ENCODE data around the gene SMC1A. TPM values are rescaled to one million over a fixed set of nuclear protein-coding genes. Genes with fewer than 3 reads are reported as not detected.

Gene SMC1A
- total RNA-seq, 1 experiment from 2014 or later = 89.3 TPM

DNA sequence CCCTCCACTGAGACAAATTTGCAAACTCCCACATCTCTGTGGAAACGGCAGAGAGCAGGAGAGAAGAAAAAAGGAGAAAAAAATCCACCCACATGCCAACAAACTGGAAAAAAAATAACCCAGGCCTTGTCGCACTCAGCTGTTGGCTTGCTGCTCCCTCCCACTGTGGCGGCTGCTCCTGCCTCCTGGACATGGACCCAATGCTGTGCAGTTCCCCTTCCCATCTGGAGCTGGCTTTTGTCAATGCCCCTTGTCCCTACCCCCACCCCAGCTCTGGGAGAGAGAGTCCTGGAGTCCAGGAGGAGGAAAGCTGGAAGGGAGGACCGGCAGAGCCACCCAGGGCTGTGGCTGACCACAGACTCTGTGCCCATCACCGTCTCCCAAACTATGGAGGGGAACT lies 90.2 kb downstream of the SMC1A start:
- no peak overlapping the region for H3K4me3 Mint-ChIP-seq
- ChIA-PET POLR2A (no interaction called here), CTCF (interaction anchor here (1.3 to 7.8 kb wide), 4 partner anchors 13 to 38 kb away, joined by 3 to 81 read pairs (median 6); no protein-coding TSS in a partner anchor)
- no peaks in the 10 kb centered on the region for H3K9me3 Mint-ChIP-seq
- DNase-seq (ENCODE audit: low spot score) = no peak
- no peak overlapping the region for H3K27ac Mint-ChIP-seq
- H3K36me3 Mint-ChIP-seq = no peaks in the 10 kb centered on the region
- peaks cover 18% of the 10 kb centered on the region for H3K4me1 Mint-ChIP-seq
- peaks cover 5% of the 10 kb centered on the region; the same call in 1 of the 2 replicates for H3K27me3 Mint-ChIP-seq (ENCODE audit: low read depth)
- no peak for TF ChIP-seq HMGA2 (CRISPR knock-in tag; IDR thresholded peaks at IDR 0.05)
- no peak for TF ChIP-seq AR (CRISPR knock-in tag; IDR thresholded peaks at IDR 0.05)
- no peak for TF ChIP-seq FOXK1 (CRISPR knock-in tag; IDR thresholded peaks at IDR 0.05)
- no peak for TF ChIP-seq SP1 (CRISPR knock-in tag; conservative IDR thresholded peaks at IDR 0.05)
- no peak for TF ChIP-seq SMAD4 (CRISPR knock-in tag; IDR thresholded peaks at IDR 0.05)
- TF ChIP-seq MXD4 (CRISPR knock-in tag; IDR thresholded peaks at IDR 0.05; ENCODE audit: borderline replicate concordance) = no peak
- TF ChIP-seq ZBTB21 (CRISPR knock-in tag; IDR thresholded peaks at IDR 0.05; ENCODE audit: borderline replicate concordance) = no peak
- TF ChIP-seq MYBL2 (CRISPR knock-in tag; IDR thresholded peaks at IDR 0.05) = no peak
- no peak for TF ChIP-seq ZNF423 (CRISPR knock-in tag; IDR thresholded peaks at IDR 0.05)
- TF ChIP-seq, protein P1, sequence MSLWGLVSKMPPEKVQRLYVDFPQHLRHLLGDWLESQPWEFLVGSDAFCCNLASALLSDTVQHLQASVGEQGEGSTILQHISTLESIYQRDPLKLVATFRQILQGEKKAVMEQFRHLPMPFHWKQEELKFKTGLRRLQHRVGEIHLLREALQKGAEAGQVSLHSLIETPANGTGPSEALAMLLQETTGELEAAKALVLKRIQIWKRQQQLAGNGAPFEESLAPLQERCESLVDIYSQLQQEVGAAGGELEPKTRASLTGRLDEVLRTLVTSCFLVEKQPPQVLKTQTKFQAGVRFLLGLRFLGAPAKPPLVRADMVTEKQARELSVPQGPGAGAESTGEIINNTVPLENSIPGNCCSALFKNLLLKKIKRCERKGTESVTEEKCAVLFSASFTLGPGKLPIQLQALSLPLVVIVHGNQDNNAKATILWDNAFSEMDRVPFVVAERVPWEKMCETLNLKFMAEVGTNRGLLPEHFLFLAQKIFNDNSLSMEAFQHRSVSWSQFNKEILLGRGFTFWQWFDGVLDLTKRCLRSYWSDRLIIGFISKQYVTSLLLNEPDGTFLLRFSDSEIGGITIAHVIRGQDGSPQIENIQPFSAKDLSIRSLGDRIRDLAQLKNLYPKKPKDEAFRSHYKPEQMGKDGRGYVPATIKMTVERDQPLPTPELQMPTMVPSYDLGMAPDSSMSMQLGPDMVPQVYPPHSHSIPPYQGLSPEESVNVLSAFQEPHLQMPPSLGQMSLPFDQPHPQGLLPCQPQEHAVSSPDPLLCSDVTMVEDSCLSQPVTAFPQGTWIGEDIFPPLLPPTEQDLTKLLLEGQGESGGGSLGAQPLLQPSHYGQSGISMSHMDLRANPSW (CRISPR knock-in tag; conservative IDR thresholded peaks at IDR 0.05; ENCODE audit: low read depth) = no peak
- TF ChIP-seq, protein P2, sequence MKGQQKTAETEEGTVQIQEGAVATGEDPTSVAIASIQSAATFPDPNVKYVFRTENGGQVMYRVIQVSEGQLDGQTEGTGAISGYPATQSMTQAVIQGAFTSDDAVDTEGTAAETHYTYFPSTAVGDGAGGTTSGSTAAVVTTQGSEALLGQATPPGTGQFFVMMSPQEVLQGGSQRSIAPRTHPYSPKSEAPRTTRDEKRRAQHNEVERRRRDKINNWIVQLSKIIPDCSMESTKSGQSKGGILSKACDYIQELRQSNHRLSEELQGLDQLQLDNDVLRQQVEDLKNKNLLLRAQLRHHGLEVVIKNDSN (CRISPR knock-in tag; IDR thresholded peaks at IDR 0.05) = no peak
- no peak for ATAC-seq

GRCh38 chrX:53330331-53330730 lies 92.1 kb downstream of the SMC1A start:
- Mint-ChIP-seq H3K9me3 (no peaks in the 10 kb centered on the region), H3K27me3 (ENCODE audit: low read depth) (peaks cover 5% of the 10 kb centered on the region), H3K36me3 (no peaks in the 10 kb centered on the region), H3K27ac (no peak overlapping the region), H3K4me3 (no peak overlapping the region), H3K4me1 (peaks cover 30% of the 10 kb centered on the region)
- CTCF ChIA-PET = interaction anchor here (1.0 to 7.8 kb wide), 4 partner anchors 12 to 106 kb away, joined by 3 to 81 read pairs (median 10); no protein-coding TSS in a partner anchor
- TF ChIP-seq PREB (CRISPR knock-in tag; IDR thresholded peaks at IDR 0.05; ENCODE audit: borderline replicate concordance) (no peak), NFE2L1 (CRISPR knock-in tag; IDR thresholded peaks at IDR 0.05) (no peak), RORB (CRISPR knock-in tag; IDR thresholded peaks at IDR 0.05) (no peak), ZNF416 (CRISPR knock-in tag; IDR thresholded peaks at IDR 0.05) (no peak), SOX15 (CRISPR knock-in tag; IDR thresholded peaks at IDR 0.05) (no peak), FOXP1 (CRISPR knock-in tag; IDR thresholded peaks at IDR 0.05; ENCODE audit: borderline replicate concordance) (no peak), CREB1 (CRISPR knock-in tag; IDR thresholded peaks at IDR 0.05) (no peak), USF2 (CRISPR knock-in tag; IDR thresholded peaks at IDR 0.05) (no peak)
- TF ChIP-seq, protein P3, sequence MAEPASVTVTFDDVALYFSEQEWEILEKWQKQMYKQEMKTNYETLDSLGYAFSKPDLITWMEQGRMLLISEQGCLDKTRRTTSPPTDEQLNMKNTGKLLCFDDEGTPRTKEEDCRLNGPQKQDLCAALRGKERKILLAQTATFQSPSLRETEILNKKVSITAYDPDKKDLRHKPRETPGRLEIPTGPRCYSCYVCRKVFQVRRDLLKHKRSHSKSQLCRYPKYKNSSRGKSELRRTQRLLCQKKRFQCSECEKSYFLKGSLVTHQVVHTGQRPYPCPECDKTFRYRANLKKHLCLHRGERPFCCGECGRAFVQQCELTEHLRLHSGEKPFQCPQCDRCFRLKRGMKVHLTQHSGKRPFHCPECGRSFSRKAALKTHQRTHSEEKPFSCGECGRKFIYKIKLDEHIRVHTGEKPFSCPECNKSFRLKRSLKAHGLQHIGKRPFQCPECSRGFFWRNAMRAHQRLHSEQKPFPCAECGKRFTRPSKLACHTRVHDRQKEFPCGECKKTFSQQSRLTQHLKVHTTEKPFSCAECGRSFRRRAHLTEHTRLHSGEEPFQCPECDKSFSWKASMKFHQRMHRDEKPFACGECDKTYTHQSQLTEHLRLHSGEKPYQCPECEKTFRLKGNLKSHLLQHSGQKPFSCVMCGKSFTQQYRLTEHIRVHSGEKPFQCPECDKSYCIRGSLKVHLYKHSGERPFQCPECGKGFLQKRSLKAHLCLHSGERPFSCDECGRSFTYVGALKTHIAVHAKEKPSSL (CRISPR knock-in tag; conservative IDR thresholded peaks at IDR 0.05) = no peak
- ATAC-seq = no peak
- no peak for DNase-seq (ENCODE audit: low spot score)
- POLR2A ChIA-PET = no interaction called here

Data from WTC11 (cell line).